ENCODE data around the gene RECQL5. TPM values are rescaled to one million over a fixed set of nuclear protein-coding genes. Genes with fewer than 3 reads are reported as not detected.

Gene RECQL5
- total RNA-seq, 4 donors from 2014 or later, result 35.3 to 129 (median 63.6) TPM

GRCh38 chr17:75695830-75696271 lies 28.9 kb upstream of the RECQL5 start:
- H3K27ac ChIP-seq, result peak overlapping the region; percentile 97
- no peaks in the 10 kb centered on the region for H3K27me3 ChIP-seq
- H3K36me3 ChIP-seq, result peaks cover 12% of the 10 kb centered on the region
- H3K4me3 ChIP-seq, result no peak overlapping the region
- peak in 1 of 2 donors; percentile 83 for DNase-seq (ENCODE audit: low spot score in 2 of 2)
- H3K4me1 ChIP-seq, result peaks cover 100% of the 10 kb centered on the region
- WGBS, result 32% methylated on average over 4 of the region's 12 CpGs
- H3K9me3 ChIP-seq, result no peaks in the 10 kb centered on the region
- TF ChIP-seq CTCF (IDR thresholded peaks at IDR 0.05), result no peak
- TF ChIP-seq POLR2AphosphoS5 (IDR thresholded peaks at IDR 0.05), result peak in 1 of 3 donors; percentile 67
- no peak for TF ChIP-seq POLR2A (IDR thresholded peaks at IDR 0.05)
- no peak for TF ChIP-seq EP300 (IDR thresholded peaks at IDR 0.05)

GRCh38 chr17:75695141-75695829 lies 28.3 kb upstream of the RECQL5 start:
- H3K27me3 ChIP-seq, result no peaks in the 10 kb centered on the region
- peak overlapping the region; percentile 97 for H3K27ac ChIP-seq
- peaks cover 7% of the 10 kb centered on the region for H3K36me3 ChIP-seq
- peaks cover 100% of the 10 kb centered on the region for H3K4me1 ChIP-seq
- TF ChIP-seq EP300 (IDR thresholded peaks at IDR 0.05), result no peak
- peak in 1 of 3 donors; percentile 58 for TF ChIP-seq POLR2AphosphoS5 (IDR thresholded peaks at IDR 0.05)
- TF ChIP-seq POLR2A (IDR thresholded peaks at IDR 0.05), result no peak
- no peak for TF ChIP-seq CTCF (IDR thresholded peaks at IDR 0.05)
- H3K9me3 ChIP-seq, result no peaks in the 10 kb centered on the region
- WGBS, result 50% methylated on average over 6 of the region's 7 CpGs
- H3K4me3 ChIP-seq, result no peak overlapping the region
- no peak for DNase-seq (ENCODE audit: low spot score in 2 of 2)

- WGBS, result 47% methylated on average over 9 of the region's 14 CpGs
- Histone ChIP-seq H3K27ac (peak overlapping the region; percentile 97), H3K4me1 (peaks cover 100% of the 10 kb centered on the region)
Observed at GRCh38 chr17:75694536-75694935, 27.6 kb upstream of the RECQL5 start.

GRCh38 chr17:75693500-75694481 lies 26.8 kb upstream of the RECQL5 start:
- WGBS, result 34% methylated on average over 13 of the region's 19 CpGs
- Histone ChIP-seq H3K36me3 (no peaks in the 10 kb centered on the region), H3K27me3 (no peaks in the 10 kb centered on the region), H3K4me1 (peaks cover 100% of the 10 kb centered on the region), H3K9me3 (no peaks in the 10 kb centered on the region), H3K27ac (peak overlapping the region; percentile 97), H3K4me3 (no peak overlapping the region)
- peak; percentile 93 to 96 for DNase-seq (ENCODE audit: low spot score in 2 of 2)
- TF ChIP-seq EP300 (IDR thresholded peaks at IDR 0.05) (no peak), CTCF (IDR thresholded peaks at IDR 0.05) (peak in 1 of 2 donors; percentile 13), POLR2A (IDR thresholded peaks at IDR 0.05) (no peak), POLR2AphosphoS5 (IDR thresholded peaks at IDR 0.05) (peak in 2 of 3 donors; percentile 90 to 94)

More at GRCh38 chr17:75694536-75694935, 27.6 kb upstream of the RECQL5 start:
- DNase-seq (ENCODE audit: low spot score in 2 of 2), result no peak
- H3K27me3 ChIP-seq, result no peaks in the 10 kb centered on the region
- no peaks in the 10 kb centered on the region for H3K36me3 ChIP-seq
- no peak overlapping the region for H3K4me3 ChIP-seq
- TF ChIP-seq CTCF (IDR thresholded peaks at IDR 0.05), result no peak
- no peak for TF ChIP-seq POLR2AphosphoS5 (IDR thresholded peaks at IDR 0.05)
- TF ChIP-seq EP300 (IDR thresholded peaks at IDR 0.05), result no peak
- no peak for TF ChIP-seq POLR2A (IDR thresholded peaks at IDR 0.05)
- no peaks in the 10 kb centered on the region for H3K9me3 ChIP-seq
